Aorta (tissue), 5 donors: ENCODE results near the gene SLC39A3. TPM values are rescaled to one million over a fixed set of nuclear protein-coding genes. Genes with fewer than 3 reads are reported as not detected.

Experiments
- ATAC-seq: fragments of 200-7000 bp; cut with Tn5 transposase; one replicate; pipeline ENCODE4 v1.9.1; 2022; ENCODE audit warnings: moderate library complexity; ENCODE audit not compliant: low FRiP score
- DNase-seq, 2 donors: peaks; one replicate each; pipeline ENCODE4 v3.0.0-alpha.2; 2020
- H3K27ac ChIP-seq, 2 donors: one replicate each; pipeline ENCODE4 v1.5.1; 2013; ENCODE audit warnings: low read length in 2 of 2, mild to moderate bottlenecking in 2 of 2, moderate library complexity in 2 of 2, control low read depth in 1 of 2, inconsistent platforms in 1 of 2, low read depth in 1 of 2
- H3K27me3 ChIP-seq, 2 donors: one replicate each; pipeline ENCODE4 v1.6.1; 2013; ENCODE audit warnings: control low read depth in 1 of 2, low read length in 1 of 2, mild to moderate bottlenecking in 1 of 2, moderate library complexity in 1 of 2; ENCODE audit not compliant: insufficient read depth in 2 of 2, control insufficient read depth in 1 of 2
- H3K36me3 ChIP-seq, 2 donors: one replicate each; pipeline ENCODE4 v1.6.1; 2013; ENCODE audit warnings: control low read depth in 1 of 2, low read length in 1 of 2, mild to moderate bottlenecking in 1 of 2; ENCODE audit not compliant: insufficient read depth in 2 of 2, control insufficient read depth in 1 of 2
- H3K4me1 ChIP-seq, 2 donors: one replicate each; pipeline ENCODE4 v1.6.1; 2013; ENCODE audit warnings: low read length in 2 of 2, control low read depth in 1 of 2, mild to moderate bottlenecking in 1 of 2, moderate library complexity in 1 of 2; ENCODE audit not compliant: insufficient read depth in 2 of 2, control insufficient read depth in 1 of 2
- H3K4me3 ChIP-seq, 2 donors: one replicate each; pipeline ENCODE4 v1.5.1; 2013; ENCODE audit warnings: low read length in 2 of 2, control low read depth in 1 of 2, mild to moderate bottlenecking in 1 of 2
- H3K9me3 ChIP-seq: one replicate; pipeline ENCODE4 v1.6.1; 2013; ENCODE audit warnings: mild to moderate bottlenecking, low read length; ENCODE audit not compliant: control insufficient read depth
- WGBS, 2 donors: extraction: QIAGEN DNeasy Blood & Tissue Kit; methylation state at CpG; one replicate each; pipeline ENCODE4 v1.1.7; 2013; 5-methylcytosine and 5-hydroxymethylcytosine counted together
- intact Hi-C, 2 donors: fragments of 100-400 bp; cut with DNase I; formaldehyde crosslinking; loops; one replicate each; pipeline versions ENCODE4 v1.14.2 to v1.15.0; 2022
- polyA plus RNA-seq, 2 donors: library from polyadenylated mRNA; stranded (reverse); fragments of 200-250 nt; gene quantifications; one replicate each; pipeline ENCODE4 v1.2.3, GENCODE V29; 2013
- total RNA-seq, 2 donors: library from RNA; stranded (reverse); fragmentation: NEBNext Ultra II Directional; extraction: Animal tissue kit (Norgen Biotek cat#: 25700); gene quantifications; one replicate each; pipeline ENCODE4 v1.2.1, GENCODE V29; 2021
- donor health status: healthy with polysubstance abuse.
- donor health status: Bipolar disorder and iron deficiency.
- donor health status: DM: no; HTN: no; CAD: no.
- donor health status: DM: no; HTN: no; CAD: no.
- donor health status: DM: yes; HTN: yes; CAD: no.

The SLC39A3 gene
- total and polyA plus RNA-seq, 4 donors, result 6.0 to 19.6 (median 13.9) TPM

DNA sequence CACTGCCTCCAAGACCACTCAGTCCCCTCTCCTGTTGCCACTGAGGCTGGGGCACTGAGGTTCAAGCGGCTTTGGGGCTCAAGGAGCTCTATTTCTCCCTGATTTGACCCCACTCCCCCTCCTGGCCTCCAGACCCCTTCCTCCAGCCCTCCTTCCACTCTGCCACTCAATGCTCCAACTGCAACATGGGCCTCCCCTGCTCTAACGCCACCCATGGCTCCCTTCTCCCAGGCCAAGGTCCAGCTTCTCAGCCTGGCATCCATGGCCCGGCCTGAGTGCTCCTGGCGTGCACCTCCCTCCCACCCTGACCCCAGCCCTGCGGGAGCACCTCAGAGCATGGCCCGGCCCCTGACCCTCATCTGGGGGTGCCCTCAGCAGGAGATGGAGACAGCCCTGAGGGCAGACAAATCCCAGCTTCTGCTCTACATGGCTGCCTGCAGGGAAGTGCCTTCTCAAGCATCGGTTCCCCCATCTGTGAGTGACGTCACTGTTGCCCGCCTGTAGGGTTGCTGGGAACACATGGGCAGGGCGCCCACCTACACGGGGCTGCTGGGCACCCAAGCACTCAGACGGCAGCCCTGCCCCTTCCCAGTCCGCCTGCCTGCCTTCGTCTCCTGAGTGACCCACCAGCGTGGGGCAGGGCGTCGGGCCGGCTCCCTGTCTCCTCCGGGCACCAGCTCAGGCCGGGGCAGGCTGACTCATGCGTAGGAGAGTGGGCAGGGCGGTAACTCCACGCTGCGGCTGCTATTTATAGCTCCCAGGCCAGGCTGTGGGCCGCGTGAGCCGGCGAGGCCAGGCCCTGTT is 17.1 kb downstream of the SLC39A3 start:
- no peaks in the 10 kb centered on the region for H3K9me3 ChIP-seq
- no peaks in the 10 kb centered on the region for H3K4me1 ChIP-seq
- DNase-seq (peak; percentile 90 to 94), ATAC-seq (peak; percentile 86)
- intact Hi-C loops, result no loop called here
- H3K36me3 ChIP-seq, result no peaks in the 10 kb centered on the region
- H3K27ac ChIP-seq, result no peak overlapping the region
- 21 to 23% methylated on average over 28 of the region's 28 CpGs for WGBS, 2 donors
- no peaks in the 10 kb centered on the region for H3K27me3 ChIP-seq
- no peak overlapping the region for H3K4me3 ChIP-seq

- Histone ChIP-seq H3K27ac (no peak overlapping the region), H3K4me3 (no peak overlapping the region), H3K9me3 (no peaks in the 10 kb centered on the region), H3K36me3 (no peaks in the 10 kb centered on the region), H3K27me3 (no peaks in the 10 kb centered on the region), H3K4me1 (no peaks in the 10 kb centered on the region)
- DNase-seq, result no peak
- no peak for ATAC-seq
- intact Hi-C loops, result no loop called here
- WGBS, 2 donors, result 39 to 40% methylated on average over 39 of the region's 39 CpGs
Observed at GRCh38 chr19:2721570-2722540, 18.0 kb downstream of the SLC39A3 start.

DNA sequence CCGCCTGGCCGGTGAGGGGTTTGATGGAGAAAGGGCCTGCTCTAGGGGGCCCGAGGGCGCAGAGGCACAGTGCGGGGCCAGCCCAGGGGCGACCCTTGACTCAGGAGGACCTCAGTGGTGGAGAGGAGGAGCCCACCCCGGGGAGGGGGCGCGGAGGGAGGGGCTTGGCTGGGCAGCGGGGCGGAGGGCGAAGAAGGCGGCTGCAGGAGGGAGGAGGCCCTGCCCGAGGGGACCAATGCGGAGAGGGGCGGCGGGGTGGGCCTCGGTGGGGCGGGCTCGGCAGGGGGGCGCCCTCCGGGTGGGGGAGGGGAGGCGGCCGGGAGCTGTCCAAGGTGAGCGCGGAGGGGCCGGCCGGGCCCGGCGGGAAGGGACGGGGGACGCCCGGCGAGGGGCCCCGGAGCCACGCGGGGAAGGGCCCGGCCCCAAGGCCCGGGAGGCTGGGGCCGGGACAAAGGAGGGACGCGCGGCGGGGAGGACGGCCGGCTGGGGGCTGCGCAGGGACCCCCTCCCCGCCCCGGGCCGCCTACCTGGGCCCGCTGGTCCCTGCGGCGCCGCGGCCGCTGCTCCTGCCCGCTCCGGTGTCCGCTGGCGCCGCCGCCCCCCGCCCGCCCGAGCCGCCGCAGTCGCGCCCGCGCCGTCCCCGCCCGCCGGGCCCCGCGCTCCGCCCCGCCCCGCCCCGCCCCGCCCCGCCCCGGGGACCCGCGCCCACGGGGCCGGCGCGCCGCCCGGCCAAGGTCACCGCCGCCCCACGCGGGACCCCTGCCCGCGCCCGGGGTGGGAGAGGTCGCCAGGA is 18.8 kb downstream of the SLC39A3 start, which contains the start of gene DIRAS1:
Gene DIRAS1, minus strand, starts transcription at position 596 of the 793 bp plus-strand sequence. CDS start 3,566 bp downstream, outside the sequence.
- no peaks in the 10 kb centered on the region for H3K4me1 ChIP-seq
- H3K36me3 ChIP-seq, result no peaks in the 10 kb centered on the region
- no peak for ATAC-seq
- H3K4me3 ChIP-seq, result no peak within 1 kb of the TSS
- intact Hi-C loops, result no loop called here
- no peaks in the 10 kb centered on the region for H3K9me3 ChIP-seq
- no peak for DNase-seq
- no peak within 1 kb of the TSS for H3K27ac ChIP-seq
- WGBS, 2 donors, result 1% methylated on average over 41 to 100 of the region's 100 CpGs
- no peaks in the 10 kb centered on the region for H3K27me3 ChIP-seq

DNA sequence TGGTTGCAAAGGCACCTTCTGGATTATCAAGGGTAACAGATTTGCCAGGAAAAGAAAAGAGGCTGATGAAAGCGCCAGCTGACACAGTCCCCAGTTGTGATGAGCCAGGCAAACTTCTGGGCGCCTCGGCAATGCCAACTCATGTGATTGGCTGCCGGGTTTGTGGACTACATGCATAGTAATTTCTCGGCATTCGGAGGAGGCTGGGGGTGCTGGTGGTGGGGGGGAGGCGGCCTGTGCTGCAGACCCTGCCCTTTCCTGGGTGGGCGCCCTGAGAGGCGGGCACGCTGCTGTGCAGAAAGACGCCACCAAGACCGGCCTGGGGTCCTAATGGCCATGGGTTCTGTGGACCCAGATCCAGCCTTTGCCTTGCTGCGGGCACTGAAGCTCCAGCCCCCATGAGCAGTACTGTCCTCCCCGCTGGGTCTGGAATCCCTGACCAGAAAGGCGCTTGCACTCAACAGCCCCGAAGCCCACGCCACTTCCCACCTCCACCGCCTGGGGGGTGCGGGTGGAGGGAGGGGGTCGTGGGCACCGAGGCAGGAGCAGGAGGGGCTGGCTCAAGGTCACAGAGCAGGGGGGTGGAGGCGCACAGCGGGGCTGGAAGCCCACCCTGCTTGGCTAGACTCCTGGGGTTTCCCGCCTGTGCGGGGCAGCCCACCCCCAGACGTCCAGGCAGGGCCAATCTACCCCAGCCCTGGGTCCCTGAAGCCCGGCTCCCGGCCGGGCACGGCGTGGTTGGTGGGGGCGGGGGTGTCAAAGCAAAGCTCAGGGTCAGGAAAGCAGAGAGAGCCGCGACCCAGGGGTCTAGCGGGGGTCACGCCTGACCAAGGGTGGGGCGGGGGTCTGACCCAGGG is 19.7 kb downstream of the SLC39A3 start:
- intact Hi-C loops, result no loop called here
- Histone ChIP-seq H3K36me3 (no peaks in the 10 kb centered on the region), H3K27ac (no peak overlapping the region), H3K4me3 (no peak overlapping the region), H3K4me1 (no peaks in the 10 kb centered on the region), H3K9me3 (peaks cover 4% of the 10 kb centered on the region), H3K27me3 (peaks cover 0 to 3% of the 10 kb centered on the region in 2 donors)
- no peak for DNase-seq
- no peak for ATAC-seq
- 7% methylated on average over 32 to 37 of the region's 37 CpGs for WGBS, 2 donors

- DNase-seq (no peak), ATAC-seq (no peak)
- intact Hi-C loops, result no loop called here
- Histone ChIP-seq H3K9me3 (peaks cover 5% of the 10 kb centered on the region), H3K27ac (no peak overlapping the region), H3K36me3 (no peaks in the 10 kb centered on the region), H3K27me3 (peaks cover 0 to 4% of the 10 kb centered on the region in 2 donors), H3K4me3 (no peak overlapping the region), H3K4me1 (no peaks in the 10 kb centered on the region)
- 66 to 76% methylated on average over 6 to 7 of the region's 7 CpGs for WGBS, 2 donors
Observed at GRCh38 chr19:2719232-2719735, 20.5 kb downstream of the SLC39A3 start.

GRCh38 chr19:2717638-2718541 is 21.9 kb downstream of the SLC39A3 start:
- DNase-seq, result no peak
- Histone ChIP-seq H3K27ac (no peak overlapping the region), H3K36me3 (no peaks in the 10 kb centered on the region), H3K4me1 (no peaks in the 10 kb centered on the region), H3K27me3 (peaks cover 0 to 4% of the 10 kb centered on the region in 2 donors), H3K9me3 (peaks cover 5% of the 10 kb centered on the region), H3K4me3 (no peak overlapping the region)
- intact Hi-C loops, result no loop called here
- WGBS, 2 donors, result 86 to 88% methylated on average over 50 to 52 of the region's 52 CpGs
- no peak for ATAC-seq
